Sigmoid colon (tissue), 7 donors: ENCODE results near the gene SCFD1. TPM values are rescaled to one million over a fixed set of nuclear protein-coding genes. Genes with fewer than 3 reads are reported as not detected.

Experiments
- DNase-seq: peaks from one replicate; pipeline ENCODE4 v3.0.0-alpha.2; 2019
- H3K27ac ChIP-seq, 4 donors: fragments of 200-600 bp; sonication (generic); one replicate each; pipeline ENCODE4 v1.5.1; 2016 to 2019; ENCODE audit warnings: mild to moderate bottlenecking in 1 of 4
- H3K27me3 ChIP-seq, 3 donors: fragments of 200-600 bp; sonication (generic); one replicate each; pipeline ENCODE4 v1.5.1; 2019; ENCODE audit warnings: mild to moderate bottlenecking in 1 of 3
- H3K36me3 ChIP-seq, 4 donors: fragments of 200-600 bp; sonication (generic); one replicate each; pipeline ENCODE4 v1.5.1; 2016 to 2019
- H3K4me1 ChIP-seq, 4 donors: fragments of 200-600 bp; sonication (generic); one replicate each; pipeline ENCODE4 v1.5.1; 2017 to 2019
- H3K4me3 ChIP-seq, 4 donors: fragments of 200-600 bp; sonication (generic); one replicate each; pipeline ENCODE4 v1.5.1; 2017 to 2019; ENCODE audit warnings: mild to moderate bottlenecking in 2 of 4, moderate library complexity in 1 of 4
- H3K9me3 ChIP-seq, 4 donors: fragments of 200-600 bp in 3 of 4; sonication (generic) in 3 of 4; one replicate each; pipeline versions ENCODE4 v1.5.1 to v1.6.1; 2013 to 2019
- CTCF ChIP-seq, 4 experiments: fragments of 450-650 bp in 3 of 4; fragments of 200-600 bp in 1 of 4; IDR thresholded peaks; one replicate each; pipeline ENCODE4 v1.5.1; 2016 to 2019; ENCODE audit warnings: antibody characterized with exemption in 4 of 4, mild to moderate bottlenecking in 3 of 4, moderate library complexity in 2 of 4
- EP300 ChIP-seq, 4 donors: sonication (generic); formaldehyde crosslinking; IDR thresholded peaks; one replicate each; pipeline ENCODE4 v1.6.1; 2017; ENCODE audit warnings: antibody characterized with exemption in 4 of 4
- POLR2A ChIP-seq, 2 donors: fragments of 450-650 bp; IDR thresholded peaks; one replicate each; pipeline ENCODE4 v1.6.1; 2016; ENCODE audit warnings: antibody characterized with exemption in 2 of 2, mild to moderate bottlenecking in 2 of 2, moderate library complexity in 2 of 2
- POLR2AphosphoS5 ChIP-seq, 4 donors: sonication (generic); formaldehyde crosslinking; IDR thresholded peaks; one replicate each; pipeline ENCODE4 v1.6.1; 2017; ENCODE audit warnings: antibody characterized with exemption in 4 of 4
- WGBS, 2 donors: extraction: QIAGEN DNeasy Blood & Tissue Kit; methylation state at CpG; one replicate each; pipeline ENCODE4 v1.1.7; 2013; 5-methylcytosine and 5-hydroxymethylcytosine counted together
- intact Hi-C: fragments of 100-400 bp; cut with DNase I; formaldehyde crosslinking; loops from one replicate; pipeline ENCODE4 v1.15.1; 2023
- polyA plus RNA-seq, 3 donors: library from polyadenylated mRNA; stranded (reverse); fragments of 200-250 nt; gene quantifications; one replicate each; pipeline ENCODE4 v1.2.3, GENCODE V29; 2013
- total RNA-seq, 4 donors: library from RNA; depleted of rRNA; stranded (reverse); fragments of >200 nt; gene quantifications; one replicate each; pipeline ENCODE4 v1.1.0, GENCODE V29; 2016
- donor health status: healthy with polysubstance abuse.
- donor health status: Bipolar disorder and iron deficiency.
- donor health status: healthy.

Gene SCFD1
- total and polyA plus RNA-seq, 7 donors, result 36.1 to 86.1 (median 60.7) TPM

GRCh38 chr14:30754778-30755177 is 132.7 kb downstream of the SCFD1 start:
- Histone ChIP-seq H3K36me3 (no peaks in the 10 kb centered on the region), H3K27me3 (no peaks in the 10 kb centered on the region), H3K4me1 (no peaks in the 10 kb centered on the region), H3K9me3 (no peaks in the 10 kb centered on the region), H3K4me3 (no peak overlapping the region), H3K27ac (no peak overlapping the region)
- WGBS, 2 donors, result 87 to 92% methylated on average over 3 of the region's 3 CpGs
- TF ChIP-seq POLR2AphosphoS5 (IDR thresholded peaks at IDR 0.05), result no peak
- TF ChIP-seq EP300 (IDR thresholded peaks at IDR 0.05), result no peak
- no peak for TF ChIP-seq CTCF (IDR thresholded peaks at IDR 0.05)
- TF ChIP-seq POLR2A (IDR thresholded peaks at IDR 0.05), result no peak
- intact Hi-C loops, result no loop called here
- DNase-seq, result no peak

GRCh38 chr14:30756594-30756993 is 134.5 kb downstream of the SCFD1 start:
- no peak for DNase-seq
- Histone ChIP-seq H3K36me3 (no peaks in the 10 kb centered on the region), H3K4me1 (no peaks in the 10 kb centered on the region), H3K27me3 (no peaks in the 10 kb centered on the region), H3K9me3 (peaks cover 0 to 1% (median 0%) of the 10 kb centered on the region in 4 donors), H3K4me3 (no peak overlapping the region), H3K27ac (no peak overlapping the region)
- intact Hi-C loops, result no loop called here
- TF ChIP-seq CTCF (IDR thresholded peaks at IDR 0.05), result no peak
- TF ChIP-seq EP300 (IDR thresholded peaks at IDR 0.05), result no peak
- TF ChIP-seq POLR2A (IDR thresholded peaks at IDR 0.05), result no peak
- TF ChIP-seq POLR2AphosphoS5 (IDR thresholded peaks at IDR 0.05), result no peak
- 78 to 85% methylated on average over 2 of the region's 2 CpGs for WGBS, 2 donors

DNA sequence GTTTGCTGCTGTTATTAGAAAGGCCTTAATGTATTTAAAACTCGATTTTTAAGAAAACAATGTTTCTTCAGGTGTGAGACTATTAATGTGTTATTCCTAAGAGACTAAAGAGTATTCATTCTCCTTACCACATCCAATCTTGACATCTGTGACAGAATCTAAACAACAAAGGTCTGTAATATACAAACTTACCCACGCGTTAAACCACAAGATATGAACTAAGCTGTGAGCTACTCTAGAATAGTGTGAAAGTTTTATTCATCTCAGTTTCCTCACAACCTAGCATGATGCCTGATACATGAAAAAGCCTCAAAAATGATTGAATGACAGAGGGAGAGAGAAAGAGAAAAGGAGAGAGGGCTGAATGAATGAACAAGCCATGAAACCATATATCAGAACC is 135.0 kb downstream of the SCFD1 start:
- no peaks in the 10 kb centered on the region for H3K27me3 ChIP-seq
- H3K4me1 ChIP-seq, result no peaks in the 10 kb centered on the region
- TF ChIP-seq CTCF (IDR thresholded peaks at IDR 0.05) (no peak), POLR2A (IDR thresholded peaks at IDR 0.05) (no peak), EP300 (IDR thresholded peaks at IDR 0.05) (no peak), POLR2AphosphoS5 (IDR thresholded peaks at IDR 0.05) (no peak)
- DNase-seq, result no peak
- peaks cover 0 to 4% (median 0%) of the 10 kb centered on the region in 4 donors for H3K9me3 ChIP-seq
- no peaks in the 10 kb centered on the region for H3K36me3 ChIP-seq
- intact Hi-C loops, result no loop called here
- H3K27ac ChIP-seq, result no peak overlapping the region
- no peak overlapping the region for H3K4me3 ChIP-seq
- WGBS, 2 donors, result 46 to 50% methylated on average over 3 of the region's 3 CpGs

- Histone ChIP-seq H3K27me3 (no peaks in the 10 kb centered on the region), H3K27ac (no peak overlapping the region), H3K9me3 (peaks cover 0 to 13% (median 4%) of the 10 kb centered on the region in 4 donors), H3K4me3 (no peak overlapping the region), H3K4me1 (no peaks in the 10 kb centered on the region), H3K36me3 (no peaks in the 10 kb centered on the region)
- TF ChIP-seq POLR2A (IDR thresholded peaks at IDR 0.05) (no peak), POLR2AphosphoS5 (IDR thresholded peaks at IDR 0.05) (no peak), CTCF (IDR thresholded peaks at IDR 0.05) (no peak), EP300 (IDR thresholded peaks at IDR 0.05) (no peak)
- intact Hi-C loops, result no loop called here
- DNase-seq, result no peak
- 22 to 67% methylated on average over 7 of the region's 7 CpGs for WGBS, 2 donors
Measured at GRCh38 chr14:30759172-30760125, 137.3 kb downstream of the SCFD1 start.
